ENCODE data around the gene PEPD. TPM values are rescaled to one million over a fixed set of nuclear protein-coding genes. Genes with fewer than 3 reads are reported as not detected.

The PEPD gene
- total RNA-seq, 5 donors from 2014 or later (not counting 1 experiment from before 2014, with no cell fraction given): 23.5 to 38.8 (median 31.8) TPM

- Mint-ChIP-seq H3K4me3 (no peak overlapping the region), H3K4me1 (peaks cover 24 to 32% (median 28%) of the 10 kb centered on the region in 3 donors), H3K27ac (no peak overlapping the region), H3K27me3 (no peaks in the 10 kb centered on the region), H3K36me3 (peaks cover 15% of the 10 kb centered on the region), H3K9me3 (no peaks in the 10 kb centered on the region)
- POLR2A ChIA-PET: no interaction called here
- Histone ChIP-seq H3K9me3 (no peaks in the 10 kb centered on the region), H3K4me3 (ENCODE audit: control insufficient read depth in 1 of 2, extremely low read depth in 1 of 2, low read length in 1 of 2) (no peak overlapping the region), H3K4me1 (ENCODE audit: control insufficient read depth in 1 of 2, extremely low read depth in 1 of 2, insufficient read depth in 2 of 2, low read length in 2 of 2) (peaks cover 0 to 22% of the 10 kb centered on the region in 2 experiments), H3K36me3 (ENCODE audit: control insufficient read depth in 2 of 2, extremely low read depth in 1 of 2, insufficient read depth in 1 of 2, low read length in 1 of 2) (peaks cover 7 to 24% of the 10 kb centered on the region in 2 donors), H3K27ac (ENCODE audit: low read length) (no peak overlapping the region), H3K27me3 (replicated peaks in 1 of 2; ENCODE audit: control insufficient read depth in 2 of 2, extremely low read depth in 1 of 2, insufficient read depth in 2 of 2, low read length in 1 of 2) (no peaks in the 10 kb centered on the region)
- ATAC-seq (replicated peaks in 1 of 4): no peak
- DNase-seq: no peak
- WGBS (ENCODE audit: insufficient coverage): 100% methylated on average over 1 of the region's 3 CpGs
- CTCF ChIA-PET: no interaction called here
Observed at GRCh38 chr19:33512021-33512420, 9.6 kb downstream of the PEPD start.

DNA sequence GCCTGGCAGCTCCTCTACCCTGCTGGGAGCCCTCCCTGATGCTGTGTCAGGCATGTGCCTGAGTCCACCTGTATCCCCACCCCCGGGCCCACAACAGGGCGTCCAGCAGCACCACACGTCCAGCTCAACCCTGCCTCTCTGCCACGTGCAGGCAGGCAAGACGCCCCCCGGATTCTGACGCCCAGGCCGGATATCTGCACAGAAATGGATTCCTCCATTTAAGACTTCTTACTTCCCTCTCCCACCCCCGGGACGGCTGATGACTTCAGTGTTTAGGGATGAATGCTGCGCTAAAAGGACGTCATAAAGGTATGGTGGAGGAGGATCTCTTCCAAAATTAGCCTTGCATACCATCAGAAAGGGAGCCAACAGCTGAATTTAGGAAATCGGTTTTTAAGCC is 10.2 kb downstream of the PEPD start:
- Histone ChIP-seq H3K36me3 (ENCODE audit: control insufficient read depth in 2 of 2, extremely low read depth in 1 of 2, insufficient read depth in 1 of 2, low read length in 1 of 2) (peaks cover 7 to 24% of the 10 kb centered on the region in 2 donors), H3K27me3 (replicated peaks in 1 of 2; ENCODE audit: control insufficient read depth in 2 of 2, extremely low read depth in 1 of 2, insufficient read depth in 2 of 2, low read length in 1 of 2) (no peaks in the 10 kb centered on the region), H3K4me3 (ENCODE audit: control insufficient read depth in 1 of 2, extremely low read depth in 1 of 2, low read length in 1 of 2) (no peak overlapping the region), H3K9me3 (no peaks in the 10 kb centered on the region), H3K27ac (ENCODE audit: low read length) (no peak overlapping the region), H3K4me1 (ENCODE audit: control insufficient read depth in 1 of 2, extremely low read depth in 1 of 2, insufficient read depth in 2 of 2, low read length in 2 of 2) (peaks cover 0 to 22% of the 10 kb centered on the region in 2 experiments)
- no peak overlapping the region for H3K27ac Mint-ChIP-seq
- H3K9me3 Mint-ChIP-seq: no peaks in the 10 kb centered on the region
- 98% methylated on average over 5 of the region's 13 CpGs for WGBS (ENCODE audit: insufficient coverage)
- DNase-seq (no peak), ATAC-seq (replicated peaks in 1 of 4) (no peak)
- H3K36me3 Mint-ChIP-seq: peaks cover 15% of the 10 kb centered on the region
- CTCF ChIA-PET: no interaction called here
- no peak overlapping the region for H3K4me3 Mint-ChIP-seq
- H3K4me1 Mint-ChIP-seq: peaks cover 18 to 27% (median 22%) of the 10 kb centered on the region in 3 donors
- POLR2A ChIA-PET: no interaction called here
- H3K27me3 Mint-ChIP-seq: no peaks in the 10 kb centered on the region

- WGBS (ENCODE audit: insufficient coverage): 93% methylated on average over 10 of the region's 11 CpGs
- no peaks in the 10 kb centered on the region for H3K27me3 ChIP-seq (replicated peaks in 1 of 2; ENCODE audit: control insufficient read depth in 2 of 2, extremely low read depth in 1 of 2, insufficient read depth in 2 of 2, low read length in 1 of 2)
- DNase-seq (no peak), ATAC-seq (replicated peaks in 1 of 4) (no peak)
- H3K4me1 Mint-ChIP-seq: peaks cover 13 to 21% (median 17%) of the 10 kb centered on the region in 3 donors
- H3K4me3 ChIP-seq (ENCODE audit: control insufficient read depth in 1 of 2, extremely low read depth in 1 of 2, low read length in 1 of 2): no peak overlapping the region
- no peak overlapping the region for H3K4me3 Mint-ChIP-seq
- peaks cover 7 to 24% of the 10 kb centered on the region in 2 donors for H3K36me3 ChIP-seq (ENCODE audit: control insufficient read depth in 2 of 2, extremely low read depth in 1 of 2, insufficient read depth in 1 of 2, low read length in 1 of 2)
- no peak overlapping the region for H3K27ac ChIP-seq (ENCODE audit: low read length)
- H3K27ac Mint-ChIP-seq: no peak overlapping the region
- H3K4me1 ChIP-seq (ENCODE audit: control insufficient read depth in 1 of 2, extremely low read depth in 1 of 2, insufficient read depth in 2 of 2, low read length in 2 of 2): peaks cover 0 to 18% of the 10 kb centered on the region in 2 experiments
- no peaks in the 10 kb centered on the region for H3K9me3 ChIP-seq
- ChIA-PET CTCF (no interaction called here), POLR2A (no interaction called here)
- peaks cover 17% of the 10 kb centered on the region for H3K36me3 Mint-ChIP-seq
- H3K27me3 Mint-ChIP-seq: no peaks in the 10 kb centered on the region
- no peaks in the 10 kb centered on the region for H3K9me3 Mint-ChIP-seq
Observed at GRCh38 chr19:33510462-33511194, 11.0 kb downstream of the PEPD start.

DNA sequence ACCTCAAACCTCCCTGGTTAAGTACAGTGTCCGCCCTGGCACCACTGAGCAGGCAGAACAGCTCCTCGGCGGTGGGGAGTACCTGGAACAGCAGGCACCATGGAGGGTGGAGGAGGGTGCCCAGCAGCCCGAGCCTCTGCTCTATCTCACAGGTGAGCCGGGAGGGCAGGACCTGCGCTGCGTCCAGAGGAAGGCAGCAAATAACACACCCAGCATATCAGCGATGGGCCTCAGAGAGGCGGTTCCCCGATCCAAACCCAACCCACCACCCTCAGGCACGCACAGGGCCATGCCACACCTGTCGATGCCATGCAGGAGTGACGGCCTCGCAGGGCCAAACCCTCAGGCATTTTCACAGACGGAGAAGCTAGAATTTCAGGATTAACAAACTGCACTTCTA is 11.8 kb downstream of the PEPD start:
- H3K4me1 Mint-ChIP-seq: peaks cover 5 to 12% (median 8%) of the 10 kb centered on the region in 3 donors
- H3K27me3 Mint-ChIP-seq: no peaks in the 10 kb centered on the region
- WGBS (ENCODE audit: insufficient coverage): 98% methylated on average over 7 of the region's 15 CpGs
- CTCF ChIA-PET: no interaction called here
- H3K9me3 ChIP-seq: no peaks in the 10 kb centered on the region
- peaks cover 0 to 10% of the 10 kb centered on the region in 2 experiments for H3K4me1 ChIP-seq (ENCODE audit: control insufficient read depth in 1 of 2, extremely low read depth in 1 of 2, insufficient read depth in 2 of 2, low read length in 2 of 2)
- peaks cover 20% of the 10 kb centered on the region for H3K36me3 Mint-ChIP-seq
- no peak for ATAC-seq (replicated peaks in 1 of 4)
- H3K4me3 Mint-ChIP-seq: no peak overlapping the region
- H3K27me3 ChIP-seq (replicated peaks in 1 of 2; ENCODE audit: control insufficient read depth in 2 of 2, extremely low read depth in 1 of 2, insufficient read depth in 2 of 2, low read length in 1 of 2): no peaks in the 10 kb centered on the region
- H3K4me3 ChIP-seq (ENCODE audit: control insufficient read depth in 1 of 2, extremely low read depth in 1 of 2, low read length in 1 of 2): no peak overlapping the region
- no peak overlapping the region for H3K27ac Mint-ChIP-seq
- peaks cover 7 to 24% of the 10 kb centered on the region in 2 donors for H3K36me3 ChIP-seq (ENCODE audit: control insufficient read depth in 2 of 2, extremely low read depth in 1 of 2, insufficient read depth in 1 of 2, low read length in 1 of 2)
- H3K27ac ChIP-seq (ENCODE audit: low read length): no peak overlapping the region
- no peaks in the 10 kb centered on the region for H3K9me3 Mint-ChIP-seq
- DNase-seq: no peak
- POLR2A ChIA-PET: no interaction called here

DNA sequence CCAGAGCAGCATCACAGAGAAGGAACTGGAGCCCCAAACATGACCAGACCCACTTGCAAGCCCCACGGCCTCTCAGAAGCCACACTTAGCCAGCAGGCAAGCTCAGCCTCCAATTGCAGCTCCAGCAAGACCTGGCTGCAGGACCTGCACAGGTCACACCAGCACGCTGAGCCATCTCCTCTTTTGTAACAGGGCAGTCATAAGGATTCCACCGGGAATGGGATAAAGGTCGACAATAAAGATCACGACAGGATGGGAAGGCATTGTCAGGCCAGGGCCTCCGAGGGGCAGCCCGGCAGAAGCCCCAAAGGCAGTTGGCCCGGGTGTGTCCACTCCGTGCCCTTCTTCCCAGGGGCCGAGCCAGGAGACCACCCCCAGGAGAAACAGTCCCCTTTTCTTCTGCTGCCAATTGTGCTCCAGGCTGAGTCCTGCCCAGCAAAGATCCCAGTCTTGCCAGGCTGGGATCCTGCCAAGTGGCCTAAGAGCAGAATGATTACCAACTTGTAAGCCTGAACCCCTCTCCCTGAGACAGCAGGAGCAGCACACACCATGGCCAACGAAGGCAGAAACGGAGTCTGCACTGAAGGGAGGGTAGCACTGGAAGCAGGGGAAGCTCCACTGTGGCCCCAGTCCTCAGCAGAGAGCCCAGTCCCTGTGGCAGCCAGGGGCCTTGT is 12.5 kb downstream of the PEPD start:
- ChIA-PET CTCF (no interaction called here), POLR2A (no interaction called here)
- peaks cover 20% of the 10 kb centered on the region for H3K36me3 Mint-ChIP-seq
- no peaks in the 10 kb centered on the region for H3K27me3 Mint-ChIP-seq
- peaks cover 7 to 24% of the 10 kb centered on the region in 2 donors for H3K36me3 ChIP-seq (ENCODE audit: control insufficient read depth in 2 of 2, extremely low read depth in 1 of 2, insufficient read depth in 1 of 2, low read length in 1 of 2)
- ATAC-seq (replicated peaks in 1 of 4): no peak
- no peak overlapping the region for H3K27ac Mint-ChIP-seq
- H3K4me3 ChIP-seq (ENCODE audit: control insufficient read depth in 1 of 2, extremely low read depth in 1 of 2, low read length in 1 of 2): no peak overlapping the region
- no peaks in the 10 kb centered on the region for H3K27me3 ChIP-seq (replicated peaks in 1 of 2; ENCODE audit: control insufficient read depth in 2 of 2, extremely low read depth in 1 of 2, insufficient read depth in 2 of 2, low read length in 1 of 2)
- H3K9me3 ChIP-seq: no peaks in the 10 kb centered on the region
- H3K4me1 Mint-ChIP-seq: peaks cover 0 to 5% (median 2%) of the 10 kb centered on the region in 3 donors
- no peaks in the 10 kb centered on the region for H3K9me3 Mint-ChIP-seq
- DNase-seq: no peak
- H3K27ac ChIP-seq (ENCODE audit: low read length): no peak overlapping the region
- H3K4me3 Mint-ChIP-seq: no peak overlapping the region
- 92% methylated on average over 11 of the region's 12 CpGs for WGBS (ENCODE audit: insufficient coverage)
- H3K4me1 ChIP-seq (ENCODE audit: control insufficient read depth in 1 of 2, extremely low read depth in 1 of 2, insufficient read depth in 2 of 2, low read length in 2 of 2): peaks cover 0 to 3% of the 10 kb centered on the region in 2 experiments

GRCh38 chr19:33508431-33508830 is 13.2 kb downstream of the PEPD start:
- ATAC-seq (replicated peaks in 1 of 4) (no peak), DNase-seq (no peak)
- H3K9me3 Mint-ChIP-seq: no peaks in the 10 kb centered on the region
- WGBS (ENCODE audit: insufficient coverage): 88% methylated on average over 12 of the region's 12 CpGs
- H3K4me1 Mint-ChIP-seq: peaks cover 0 to 2% (median 0%) of the 10 kb centered on the region in 3 donors
- Histone ChIP-seq H3K27ac (ENCODE audit: low read length) (no peak overlapping the region), H3K4me3 (ENCODE audit: control insufficient read depth in 1 of 2, extremely low read depth in 1 of 2, low read length in 1 of 2) (no peak overlapping the region), H3K36me3 (ENCODE audit: control insufficient read depth in 2 of 2, extremely low read depth in 1 of 2, insufficient read depth in 1 of 2, low read length in 1 of 2) (peaks cover 7 to 24% of the 10 kb centered on the region in 2 donors), H3K27me3 (replicated peaks in 1 of 2; ENCODE audit: control insufficient read depth in 2 of 2, extremely low read depth in 1 of 2, insufficient read depth in 2 of 2, low read length in 1 of 2) (no peaks in the 10 kb centered on the region), H3K4me1 (ENCODE audit: control insufficient read depth in 1 of 2, extremely low read depth in 1 of 2, insufficient read depth in 2 of 2, low read length in 2 of 2) (no peaks in the 10 kb centered on the region), H3K9me3 (no peaks in the 10 kb centered on the region)
- no peaks in the 10 kb centered on the region for H3K27me3 Mint-ChIP-seq
- ChIA-PET POLR2A (no interaction called here), CTCF (no interaction called here)
- H3K27ac Mint-ChIP-seq: no peak overlapping the region
- no peak overlapping the region for H3K4me3 Mint-ChIP-seq
- H3K36me3 Mint-ChIP-seq: peaks cover 20% of the 10 kb centered on the region

Measured in T-cell (primary cell).